Bone marrow (tissue), 2 donors: Measurements from ENCODE around the gene SORBS2.

ENCODE experiments used
- DNase-seq, 2 donors: peaks; one replicate each; lab custom pipeline; 2025; lab: John Stamatoyannopoulos, UW

SORBS2 gene

DNA sequence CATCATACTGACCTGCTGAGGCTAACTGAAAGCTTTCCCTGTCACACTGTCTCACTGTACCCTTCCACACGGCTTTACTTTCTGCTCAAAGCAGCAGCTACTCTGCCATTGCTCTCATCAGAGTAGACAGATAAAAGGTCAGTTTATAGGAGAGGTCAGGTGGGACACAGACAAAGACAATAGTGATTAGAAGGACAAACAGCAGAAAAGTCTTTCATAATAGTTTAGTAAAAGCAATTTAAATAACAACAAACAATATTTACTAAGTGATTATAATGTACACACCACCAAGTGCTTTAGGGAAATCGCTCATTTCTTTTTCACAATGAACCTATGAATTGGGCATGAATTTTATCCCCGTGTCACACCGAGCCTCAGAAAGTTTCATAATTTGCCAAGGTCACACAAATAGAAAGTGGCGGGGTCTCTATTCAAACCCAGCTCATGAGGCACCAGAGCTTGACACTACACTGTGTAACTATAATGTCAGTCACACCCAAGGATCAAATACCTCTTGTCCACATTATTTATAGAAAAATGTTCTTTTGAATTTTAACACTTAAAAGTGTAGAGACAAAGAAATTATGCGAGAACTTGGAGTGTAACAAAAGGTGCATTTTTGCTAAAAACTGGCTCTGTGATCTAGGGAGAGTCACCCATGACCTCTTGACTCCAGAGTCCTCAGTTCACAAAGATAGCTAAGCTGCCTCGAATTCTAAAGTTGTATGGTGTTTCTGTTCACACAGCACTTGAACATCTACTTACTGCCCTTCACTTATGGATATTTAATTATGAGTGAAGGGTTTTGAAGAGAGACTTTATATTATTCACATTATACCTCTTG, 24.5 kb upstream of the SORBS2 start:
- no peak for DNase-seq

DNA sequence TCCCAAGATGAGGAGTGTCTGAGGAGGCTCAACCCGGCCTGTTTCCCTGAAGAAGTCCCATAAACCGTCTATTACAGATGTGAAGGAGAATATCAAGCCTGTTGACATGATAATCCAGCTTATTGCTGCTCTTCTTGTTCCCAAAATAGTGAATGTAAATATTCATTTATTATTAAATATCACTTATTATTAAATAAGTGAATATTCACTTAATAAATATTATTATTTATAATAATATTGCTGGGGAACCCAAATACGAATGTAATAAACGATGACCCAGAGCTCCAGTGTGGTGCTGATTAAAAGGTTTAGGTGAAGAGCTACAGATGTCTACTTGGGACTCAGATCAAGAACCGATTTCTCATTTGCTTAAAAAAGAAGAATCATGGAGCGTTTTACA, 23.8 kb upstream of the SORBS2 start:
- no peak for DNase-seq

DNA sequence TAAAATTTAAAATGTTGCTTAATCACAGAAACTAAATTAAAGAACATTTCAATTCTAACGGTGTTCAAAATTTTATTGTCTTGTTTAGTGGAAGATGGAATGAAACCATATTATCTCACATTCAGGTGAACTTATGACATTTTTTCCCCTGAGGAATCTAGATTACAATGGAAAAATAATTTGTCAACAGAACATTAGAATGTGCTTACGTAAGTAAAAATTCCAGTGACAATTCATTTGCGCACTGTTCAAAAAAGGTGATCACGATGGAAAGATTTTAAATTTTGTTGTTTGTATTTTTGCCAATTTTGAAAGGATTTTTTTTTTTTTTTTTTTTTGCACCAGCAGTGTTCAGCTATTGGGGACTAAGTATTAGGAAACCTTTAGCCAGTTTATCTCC, 23.3 kb upstream of the SORBS2 start:
- DNase-seq: no peak

DNA sequence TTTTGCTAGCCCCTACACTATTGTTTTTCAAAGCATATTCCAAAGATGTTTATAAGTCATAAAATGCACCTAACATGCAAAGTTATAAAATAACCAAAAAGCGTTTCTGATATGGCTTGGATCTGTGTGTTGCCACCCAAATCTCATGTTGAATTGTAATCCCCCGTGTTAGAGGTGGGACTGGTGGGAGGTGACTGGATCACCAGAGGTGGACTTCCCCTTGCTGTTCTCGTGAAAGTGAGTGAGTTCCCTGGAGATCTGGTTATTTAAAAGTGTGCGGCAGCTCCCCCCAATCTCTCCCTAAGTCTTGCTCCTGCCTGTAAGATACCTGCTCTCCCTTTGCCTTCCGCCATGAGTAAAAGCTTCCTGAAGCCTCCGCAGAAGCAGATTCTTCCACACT, 22.8 kb upstream of the SORBS2 start:
- DNase-seq: no peak

DNA sequence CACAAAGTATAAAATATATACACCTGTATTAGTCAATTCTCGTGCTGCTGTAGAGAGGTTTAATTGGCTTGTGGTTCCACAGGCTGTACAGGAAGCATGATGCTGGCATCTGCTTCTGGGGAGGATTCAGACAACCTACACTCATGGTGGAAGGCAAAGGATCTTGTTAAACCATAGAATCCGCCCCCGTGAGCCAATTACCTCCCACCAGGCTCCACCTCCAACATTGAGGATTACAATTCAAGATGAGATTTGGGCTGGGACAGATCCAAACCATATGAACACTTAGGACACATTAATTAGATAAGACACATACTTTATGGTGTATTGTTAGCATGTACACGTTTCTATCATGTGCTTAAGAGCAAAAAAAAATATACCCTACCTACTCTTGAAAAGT, 22.1 kb upstream of the SORBS2 start:
- DNase-seq: no peak

DNA sequence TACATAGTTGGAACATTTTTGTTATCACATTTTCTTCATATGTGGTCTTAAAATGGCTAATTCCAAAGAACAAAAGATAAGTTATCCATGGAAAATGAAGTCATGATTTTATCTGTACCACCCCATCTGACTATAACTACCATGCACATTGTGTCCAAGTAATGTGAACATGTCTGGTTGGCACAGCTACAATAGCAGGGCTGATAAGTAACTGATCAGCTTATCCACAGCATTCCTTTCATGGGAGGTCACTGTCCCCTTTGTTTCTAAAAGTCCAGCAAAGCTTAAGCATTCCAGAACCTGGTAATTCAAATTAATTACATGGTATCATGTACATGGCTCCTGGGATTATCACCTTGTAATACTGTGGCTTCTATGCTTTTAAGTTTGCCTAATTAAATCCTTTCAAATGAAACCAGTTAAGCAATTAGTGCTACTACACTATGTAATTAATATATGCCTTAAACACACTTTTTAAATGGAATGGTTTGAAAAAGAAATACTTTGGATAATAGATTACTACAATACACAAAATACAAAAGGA, 21.1 kb upstream of the SORBS2 start:
- no peak for DNase-seq

DNA sequence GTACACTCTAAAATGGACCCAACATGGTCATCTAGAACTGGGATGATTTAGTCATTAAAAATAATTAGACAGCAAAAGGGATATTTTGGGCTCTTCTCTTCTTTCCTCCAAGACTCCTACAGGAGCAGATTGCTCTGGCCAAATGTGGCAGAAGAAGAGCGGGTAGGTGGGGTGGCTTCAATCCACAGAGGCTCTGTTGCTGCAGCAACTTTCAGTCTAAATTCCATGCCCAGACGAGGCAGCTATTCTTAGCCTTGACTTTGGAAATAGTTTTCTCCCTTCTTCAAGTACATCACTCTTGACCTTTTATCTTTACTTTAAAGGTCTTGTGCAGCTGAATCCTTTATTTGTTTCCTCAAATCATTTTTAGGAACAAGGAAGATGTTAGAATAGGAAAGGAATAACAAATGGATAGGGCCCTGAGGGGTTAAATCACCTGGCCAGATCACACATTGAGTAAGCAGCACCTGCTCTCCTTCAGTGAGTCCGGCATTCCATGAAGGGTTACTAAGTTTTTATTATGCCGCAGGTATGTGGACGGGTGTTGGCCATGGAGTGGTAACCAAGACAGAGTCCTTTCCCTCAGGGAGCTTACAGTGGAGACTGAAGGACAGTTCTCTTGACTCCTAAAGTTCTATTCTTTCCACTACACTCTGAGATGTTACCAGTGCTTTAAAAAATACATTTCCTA, 19.3 kb upstream of the SORBS2 start:
- no peak for DNase-seq

DNA sequence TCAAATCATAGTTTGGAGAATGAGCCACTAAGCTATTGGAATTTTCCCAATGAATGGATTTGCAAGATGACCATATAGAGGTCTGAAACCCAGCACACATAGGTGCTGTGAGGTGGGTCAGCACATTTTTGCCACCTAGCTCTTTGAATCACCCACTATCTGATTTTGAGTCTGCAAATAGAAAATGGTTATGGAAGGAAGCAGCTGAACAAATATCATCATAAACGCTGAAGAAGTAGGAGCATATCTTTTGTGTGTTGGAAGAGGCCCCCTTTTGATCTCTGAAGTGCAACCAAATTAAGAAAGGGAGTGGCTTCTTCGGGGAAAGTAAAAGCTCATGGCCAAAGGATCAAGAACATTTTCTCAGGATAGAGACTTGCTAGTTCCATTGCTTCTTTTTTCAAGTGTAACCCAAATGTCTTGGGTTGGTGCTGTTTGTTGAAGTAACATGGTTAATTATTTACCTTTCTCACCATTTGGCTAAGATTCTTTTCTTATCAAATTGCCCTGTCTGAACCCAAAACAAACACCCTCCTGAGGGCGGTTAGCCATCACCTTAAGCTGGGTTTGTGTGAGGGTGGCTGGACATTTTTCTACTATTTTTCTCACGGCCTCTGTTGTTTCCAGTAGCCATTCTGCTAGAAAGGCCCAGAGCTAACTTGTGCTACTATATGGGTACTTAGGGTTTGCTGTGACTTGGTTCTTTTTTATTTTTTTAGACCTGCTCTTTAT, 18.4 kb upstream of the SORBS2 start:
- DNase-seq: no peak

DNA sequence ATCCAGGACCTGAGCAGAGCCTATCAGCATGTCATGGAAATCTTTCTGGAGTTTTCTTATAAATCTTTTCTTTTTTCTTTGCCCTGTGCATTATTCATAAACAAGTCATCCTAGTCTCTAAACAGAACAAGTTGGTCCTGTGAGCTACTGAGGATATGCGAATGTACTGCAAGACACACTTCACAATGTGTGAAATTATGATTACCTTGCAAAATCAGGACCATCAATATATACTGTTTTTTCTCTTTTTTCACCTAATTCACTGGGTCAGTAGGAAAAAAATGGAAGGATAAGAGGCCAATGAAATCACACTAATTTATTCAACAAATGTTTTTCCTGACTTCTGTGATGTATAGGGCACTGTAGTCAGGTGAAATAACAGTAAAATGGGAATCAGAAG, 14.4 kb upstream of the SORBS2 start:
- DNase-seq: no peak

DNA sequence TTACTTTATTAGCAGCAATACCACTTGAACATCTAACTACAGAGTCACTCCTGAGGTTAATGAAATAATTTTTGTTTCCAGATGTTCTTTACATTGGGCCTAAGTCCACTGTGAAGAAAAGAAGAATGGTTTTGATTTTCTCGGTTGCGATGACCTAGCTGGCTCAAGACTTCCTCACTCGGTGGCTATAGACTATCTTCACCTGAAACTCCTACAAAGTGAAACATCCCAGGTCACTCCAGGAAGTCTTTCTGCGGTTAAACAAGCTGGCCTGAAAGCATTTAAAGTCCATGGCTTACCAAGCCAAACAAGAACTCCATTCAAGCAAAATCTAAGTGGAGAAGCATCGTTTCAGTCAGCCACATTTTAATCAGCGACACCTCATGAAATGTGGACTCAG, 13.7 kb upstream of the SORBS2 start:
- no peak for DNase-seq

DNA sequence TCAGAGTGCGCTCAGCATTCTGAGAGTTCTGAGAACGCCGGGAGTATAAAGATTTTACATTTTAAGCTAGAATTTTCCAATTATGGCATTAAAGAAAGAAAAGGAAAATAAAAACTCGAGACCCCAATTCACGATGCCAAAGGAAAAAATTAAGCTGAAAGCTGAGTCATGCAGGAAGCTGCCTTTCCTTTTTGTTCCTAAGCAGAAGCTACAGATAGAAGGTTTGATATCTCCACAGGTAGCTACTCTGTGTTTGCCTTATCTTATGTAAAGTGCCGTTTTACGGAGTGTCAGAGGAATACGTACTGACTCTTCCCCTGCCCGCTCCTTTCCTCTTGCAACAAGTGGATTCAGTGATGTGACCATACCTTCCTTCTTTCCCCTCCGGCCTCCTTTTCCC, 10.8 kb upstream of the SORBS2 start:
- DNase-seq: no peak

DNA sequence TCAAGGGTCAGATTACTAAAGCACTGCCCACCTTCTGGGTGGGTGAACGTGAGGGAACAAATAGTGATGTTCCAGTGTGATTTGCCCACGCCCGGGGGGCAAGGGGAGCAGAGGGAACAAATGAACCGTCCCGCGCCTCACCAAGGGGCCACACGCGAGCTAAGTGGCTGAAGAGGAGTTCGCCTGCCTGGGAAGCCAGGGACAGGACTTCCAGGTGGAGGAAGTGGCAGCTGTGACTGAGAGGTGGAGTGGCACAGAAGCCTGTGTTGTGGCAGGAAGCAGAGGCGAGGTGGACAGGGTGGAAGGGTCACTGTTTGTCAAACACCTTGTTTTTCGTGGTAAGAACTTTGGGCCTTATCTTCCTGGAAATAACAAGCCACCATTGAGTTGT, 9.0 kb upstream of the SORBS2 start:
- no peak for DNase-seq

DNA sequence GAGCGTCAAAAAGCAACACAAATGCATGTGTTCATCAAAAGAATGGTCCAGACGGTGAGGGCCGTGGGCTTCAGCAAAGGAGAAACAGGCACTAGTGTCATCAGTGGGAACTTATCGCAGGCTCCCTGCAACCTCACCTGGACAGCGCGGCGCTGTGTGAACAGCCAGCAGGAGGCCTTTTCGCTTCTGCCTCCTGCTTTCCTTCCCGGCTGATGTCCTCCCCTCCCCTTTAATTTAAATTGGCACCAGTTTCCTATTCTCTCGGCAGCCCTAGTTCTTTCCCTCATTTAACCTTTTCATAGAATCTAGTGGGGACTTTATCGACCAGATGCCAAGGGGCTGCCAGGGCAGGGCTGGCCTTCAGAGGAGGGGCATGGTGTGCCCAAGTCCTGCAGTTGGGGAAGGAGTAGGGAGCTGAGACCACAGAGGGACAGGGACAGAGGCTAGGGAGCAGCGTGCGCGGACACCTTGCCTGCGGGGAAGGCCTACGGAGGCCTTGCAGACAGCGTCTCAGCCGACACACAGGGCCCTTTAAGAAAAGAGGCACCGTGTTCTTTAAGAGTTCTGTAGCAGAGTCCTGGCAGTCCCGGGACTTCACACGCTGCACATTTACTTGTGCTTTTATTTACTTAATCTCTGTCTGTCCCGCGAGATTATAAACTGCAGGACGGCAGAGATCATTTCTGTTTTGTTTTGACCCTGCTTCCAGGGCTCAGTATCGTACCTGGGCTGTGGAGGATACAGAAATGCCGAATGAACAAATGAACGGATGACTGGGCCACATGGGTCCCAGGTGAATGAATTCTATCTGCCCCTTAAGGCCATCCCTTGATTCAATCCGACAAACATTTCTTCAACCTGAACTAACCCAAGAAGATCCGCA, 8.4 kb upstream of the SORBS2 start:
- no peak for DNase-seq

DNA sequence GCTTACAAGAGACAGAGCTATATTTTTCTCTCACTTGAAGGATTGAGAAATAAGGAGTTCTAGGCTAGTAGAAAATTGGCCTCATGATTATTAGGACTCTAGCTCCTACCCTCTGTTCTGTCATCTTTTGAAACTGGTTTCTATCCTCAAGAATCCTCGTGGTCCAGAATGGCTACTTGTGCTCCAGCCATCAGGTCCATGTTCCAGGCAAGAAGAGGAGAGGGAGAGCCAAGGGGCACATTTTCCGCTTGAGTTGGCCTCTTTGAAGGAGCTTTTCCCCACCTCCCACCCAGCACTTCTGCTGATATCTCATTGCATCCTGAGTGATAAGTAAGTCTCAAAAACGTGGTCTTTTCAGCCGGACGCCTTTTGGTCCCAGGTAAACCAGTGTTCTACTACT, 7.2 kb upstream of the SORBS2 start:
- DNase-seq: no peak

DNA sequence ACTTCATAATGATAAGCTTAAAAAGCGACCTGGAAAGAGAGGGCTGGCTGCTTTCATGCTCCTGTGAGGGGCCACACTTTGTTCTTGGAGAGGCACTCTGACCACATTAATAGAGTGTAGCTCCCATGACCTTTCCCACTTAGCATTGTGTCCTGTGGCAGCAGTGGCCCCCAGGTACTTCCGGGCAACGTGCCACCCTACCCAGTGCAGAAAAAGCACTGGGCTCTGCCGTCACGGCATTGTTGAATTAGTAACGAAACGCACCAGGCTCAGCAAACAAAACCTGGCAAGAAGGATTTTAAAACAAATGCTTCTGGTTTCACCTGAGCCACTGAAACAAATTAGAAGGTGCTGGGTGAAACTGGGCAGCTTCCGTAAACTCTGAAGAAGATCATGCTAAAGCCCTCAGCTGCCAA, 5.4 kb upstream of the SORBS2 start:
- DNase-seq: no peak

DNA sequence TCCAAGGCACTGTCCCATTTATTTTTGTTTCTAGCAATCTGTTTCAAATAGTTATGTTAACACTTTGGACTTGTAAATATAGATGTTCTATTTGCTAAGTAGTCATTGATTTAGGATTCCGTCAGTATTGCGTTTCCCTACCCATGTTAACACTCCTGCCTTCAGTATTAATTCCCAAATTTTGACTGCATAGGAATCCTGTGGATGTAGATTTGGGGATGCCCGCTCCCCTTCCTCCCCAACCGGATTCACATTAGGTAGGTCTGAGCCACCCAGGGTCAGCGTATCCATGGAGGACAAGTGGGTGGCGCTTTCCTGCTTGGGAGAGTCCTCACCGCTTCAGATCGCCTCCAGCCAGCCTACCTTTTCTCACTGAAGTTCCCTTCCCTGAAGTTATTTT, 1.1 kb upstream of the SORBS2 start:
- no peak for DNase-seq

DNA sequence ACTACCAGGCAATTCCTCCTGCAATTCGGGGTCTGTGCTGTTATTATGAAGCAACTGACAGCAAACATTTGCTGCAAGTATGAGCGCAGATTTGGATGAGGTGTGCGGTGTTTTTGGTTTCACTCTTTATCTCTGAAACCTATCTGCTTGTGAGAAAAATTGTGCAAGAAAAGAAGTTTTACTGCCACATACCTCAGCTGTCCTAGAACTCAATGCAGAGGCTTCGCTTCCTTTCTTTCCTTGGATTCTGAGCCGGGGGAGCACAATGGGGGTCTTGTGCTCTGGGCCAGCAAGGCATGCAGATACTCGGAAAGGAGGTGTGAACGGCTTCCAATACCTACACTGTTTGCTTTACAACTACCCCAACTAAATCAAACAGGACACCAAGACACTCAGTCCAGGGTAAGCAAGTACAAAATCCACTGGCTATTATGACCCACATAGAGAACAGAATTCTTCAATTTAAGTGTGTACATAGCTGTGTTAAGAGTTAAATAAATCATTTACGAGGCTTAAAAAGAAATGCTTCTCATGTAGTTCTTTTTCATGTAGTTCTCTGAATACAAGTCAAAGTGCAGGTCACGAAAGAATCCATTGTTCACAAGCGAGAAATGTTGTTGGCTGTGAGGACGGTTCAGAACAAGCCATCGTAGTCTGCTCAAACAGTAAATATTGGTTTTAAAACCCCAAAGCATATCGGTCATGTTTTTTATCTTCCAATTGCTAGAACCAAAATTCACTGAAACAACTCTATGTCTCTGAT, 1.1 kb downstream of the SORBS2 start:
- DNase-seq: no peak

DNA sequence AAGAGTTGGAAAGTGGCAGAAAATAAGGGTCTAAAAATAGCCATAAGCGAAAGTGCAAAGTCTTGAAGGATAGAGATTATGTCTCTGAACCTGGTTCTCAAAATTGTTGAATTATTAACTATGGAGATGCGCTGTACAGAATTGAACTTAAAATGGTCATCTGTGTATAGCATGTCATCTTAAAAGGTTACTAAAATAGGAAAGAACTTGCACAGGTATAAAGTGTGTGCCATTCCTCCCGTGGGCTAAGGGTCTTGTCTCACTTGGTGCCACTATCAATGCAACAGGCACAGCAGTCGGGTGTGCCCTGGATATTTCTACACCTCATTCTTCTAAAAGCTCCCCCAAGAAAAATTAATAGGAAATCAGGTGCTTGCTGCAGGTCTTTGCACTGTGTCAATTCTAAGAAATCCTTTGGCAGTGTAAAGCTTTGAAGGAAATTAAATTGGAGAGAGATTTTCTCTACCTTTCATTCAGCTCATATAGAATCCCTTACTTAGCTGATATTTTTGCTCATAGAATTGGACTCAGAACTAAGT, 2.4 kb downstream of the SORBS2 start:
- DNase-seq: no peak

DNA sequence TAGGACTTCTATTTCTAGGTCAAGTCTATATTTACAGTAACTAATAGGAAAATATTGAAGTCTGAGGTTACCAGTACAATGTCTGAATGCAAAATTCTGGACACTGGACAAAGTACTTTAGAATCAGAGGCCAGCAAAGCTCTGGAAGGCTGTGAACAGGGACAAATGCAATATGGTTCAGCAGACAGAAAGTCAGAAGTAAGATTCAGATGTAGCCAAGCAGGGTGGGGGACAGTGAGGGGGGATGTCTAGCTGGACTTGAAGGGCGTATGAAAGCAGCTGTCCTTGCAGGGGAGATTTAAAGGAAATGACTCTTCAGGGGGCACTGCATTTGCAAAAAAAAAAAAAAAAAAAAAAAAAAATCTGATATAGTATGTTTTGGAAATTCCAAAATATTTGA, 2.9 kb downstream of the SORBS2 start:
- DNase-seq: no peak

DNA sequence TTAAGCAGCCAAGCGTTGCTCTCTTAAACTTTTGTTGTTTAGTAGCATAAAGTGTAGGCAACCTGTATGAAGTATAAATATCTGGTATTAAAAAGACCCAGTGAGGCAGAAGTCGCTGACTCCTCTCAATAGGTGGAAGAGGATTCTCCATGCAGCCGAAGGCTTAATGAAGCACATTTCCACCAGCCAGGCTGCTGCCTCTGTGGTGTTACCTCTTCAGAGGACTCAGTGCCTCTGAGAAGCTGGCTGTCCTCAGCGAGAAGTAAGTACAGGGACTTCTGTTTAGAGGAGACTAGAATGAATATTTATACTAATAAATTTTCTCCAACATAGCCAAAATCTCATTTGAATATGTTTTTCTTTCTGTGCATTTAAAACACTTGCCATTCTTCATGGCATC, 6.0 kb downstream of the SORBS2 start:
- no peak for DNase-seq
